ENCODE data around the gene MAML3.

The MAML3 gene

GRCh38 chr4:140046016-140046415, 108.0 kb downstream of the MAML3 start:
- no peak for DNase-seq (ENCODE audit: low read depth in 2 of 2)

DNA sequence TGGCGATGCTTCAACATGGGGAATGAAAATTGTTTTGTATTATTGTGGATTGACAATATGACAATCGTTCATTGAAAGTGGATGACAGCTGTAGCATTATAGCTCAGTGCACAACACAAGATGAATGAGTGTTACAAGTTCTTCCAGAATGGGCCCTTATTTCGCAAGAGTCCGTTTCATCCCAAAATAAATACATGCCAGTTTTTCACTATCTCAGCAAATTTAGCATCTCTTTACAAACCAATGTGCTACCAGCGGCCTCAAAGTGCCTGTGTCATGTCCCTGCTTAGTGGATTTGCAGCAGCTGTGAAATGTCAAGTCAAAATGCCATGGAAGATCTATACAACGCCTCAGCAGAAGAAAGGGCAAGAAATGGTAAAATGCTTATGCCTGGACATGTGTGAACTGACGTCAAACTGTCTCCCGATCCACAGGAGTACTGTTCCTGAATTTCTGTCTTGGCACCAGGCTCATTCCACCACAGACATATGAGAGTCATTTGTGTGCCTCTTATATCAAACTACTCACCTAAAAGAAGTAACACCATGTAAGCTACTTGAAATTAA, 109.6 kb downstream of the MAML3 start:
- no peak for DNase-seq (ENCODE audit: low read depth in 2 of 2)

DNA sequence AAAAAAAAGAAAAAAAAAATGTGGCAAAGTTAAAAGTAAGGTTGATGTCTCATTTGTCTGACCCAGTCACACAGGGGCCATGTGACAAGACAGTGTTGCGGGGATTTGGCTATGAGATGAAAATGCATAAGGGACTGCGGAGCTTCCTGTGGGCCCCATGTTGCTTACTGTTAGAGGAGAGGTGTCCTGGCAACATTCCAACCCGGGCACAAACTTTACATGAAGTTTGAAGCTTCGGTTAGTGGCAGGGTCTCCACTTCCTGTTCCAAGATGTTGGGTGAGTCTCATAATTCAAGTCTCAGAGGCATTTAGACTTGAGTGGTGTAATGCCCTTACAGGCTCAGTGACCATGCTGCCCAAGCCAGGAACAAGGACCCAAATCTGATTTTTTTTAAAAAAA, 111.3 kb downstream of the MAML3 start:
- DNase-seq (ENCODE audit: low read depth in 2 of 2), result no peak

- no peak for DNase-seq (ENCODE audit: low read depth in 2 of 2)
Observed at GRCh38 chr4:140038031-140038533, 115.9 kb downstream of the MAML3 start.

- DNase-seq (ENCODE audit: low read depth in 2 of 2), result peak; percentile 56 to 66
Observed at GRCh38 chr4:140037353-140038030, 116.5 kb downstream of the MAML3 start.

DNA sequence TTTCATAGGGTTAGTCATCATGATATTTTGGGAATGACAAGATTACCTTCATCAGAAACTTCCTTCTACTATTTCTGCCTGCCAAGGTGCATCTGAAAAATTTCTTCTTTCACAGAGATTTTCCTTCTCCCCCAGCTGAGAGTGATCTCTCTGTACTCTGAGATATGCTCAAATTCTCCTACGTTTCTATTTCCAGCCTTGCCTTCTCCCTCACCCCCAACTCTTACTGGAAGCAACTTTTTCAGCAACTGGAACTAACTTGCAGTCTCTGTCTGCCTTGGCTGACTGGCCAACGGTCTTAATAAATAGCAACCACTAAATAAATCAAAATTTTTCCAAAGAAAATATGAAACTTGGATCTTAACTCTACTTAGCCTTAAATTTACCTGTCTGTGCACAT, 122.3 kb downstream of the MAML3 start:
- DNase-seq (ENCODE audit: low read depth in 2 of 2), result no peak

- no peak for DNase-seq (ENCODE audit: low read depth in 2 of 2)
Observed at GRCh38 chr4:140031061-140031460, 122.9 kb downstream of the MAML3 start.

GRCh38 chr4:140028676-140029517, 125.1 kb downstream of the MAML3 start:
- no peak for DNase-seq (ENCODE audit: low read depth in 2 of 2)

DNA sequence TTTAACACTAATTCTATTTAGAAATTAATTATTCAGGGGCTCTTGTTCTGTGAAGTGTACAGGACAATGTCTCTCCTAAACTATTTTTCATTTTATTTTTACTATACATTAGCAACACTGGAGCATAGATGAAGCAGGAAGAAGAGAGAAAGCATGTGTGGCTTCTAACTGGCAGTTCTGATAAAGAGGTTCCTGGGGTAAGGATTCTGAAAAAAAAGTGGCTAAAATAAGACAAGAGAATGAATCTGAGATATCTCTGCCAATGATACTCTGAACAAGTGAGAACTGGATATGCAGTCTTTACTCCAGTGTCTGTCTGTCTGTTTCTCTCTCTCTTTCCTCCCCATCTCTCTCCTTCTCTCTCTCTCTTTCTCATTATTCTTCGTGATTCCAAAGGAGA, 125.9 kb downstream of the MAML3 start:
- no peak for DNase-seq (ENCODE audit: low read depth in 2 of 2)

DNA sequence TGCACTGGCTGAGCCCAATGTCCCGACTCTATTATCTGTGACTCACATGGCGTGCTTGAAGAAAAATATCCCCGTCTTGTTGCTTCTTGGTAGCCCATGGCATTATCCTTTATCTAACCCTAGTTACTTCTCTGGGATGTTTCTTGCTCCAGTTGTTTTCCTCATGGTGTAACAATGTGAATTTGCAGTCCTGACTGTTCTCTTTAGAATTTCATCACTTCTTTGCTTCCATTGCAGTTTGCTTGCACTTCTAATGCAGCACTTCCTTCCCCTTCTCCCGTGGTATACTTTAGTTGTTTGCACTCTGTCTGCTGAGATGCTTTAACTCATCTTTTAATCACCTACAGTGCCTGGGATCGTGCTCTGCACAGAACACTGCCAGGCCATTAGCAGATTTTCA, 126.9 kb downstream of the MAML3 start:
- no peak for DNase-seq (ENCODE audit: low read depth in 2 of 2)

- DNase-seq (ENCODE audit: low read depth in 2 of 2), result no peak
Observed at GRCh38 chr4:140025470-140025869, 128.5 kb downstream of the MAML3 start.

- DNase-seq (ENCODE audit: low read depth in 2 of 2), result no peak
Observed at GRCh38 chr4:140020457-140021361, 133.3 kb downstream of the MAML3 start.

- no peak for DNase-seq (ENCODE audit: low read depth in 2 of 2)
Observed at GRCh38 chr4:140019619-140020347, 134.2 kb downstream of the MAML3 start.

DNA sequence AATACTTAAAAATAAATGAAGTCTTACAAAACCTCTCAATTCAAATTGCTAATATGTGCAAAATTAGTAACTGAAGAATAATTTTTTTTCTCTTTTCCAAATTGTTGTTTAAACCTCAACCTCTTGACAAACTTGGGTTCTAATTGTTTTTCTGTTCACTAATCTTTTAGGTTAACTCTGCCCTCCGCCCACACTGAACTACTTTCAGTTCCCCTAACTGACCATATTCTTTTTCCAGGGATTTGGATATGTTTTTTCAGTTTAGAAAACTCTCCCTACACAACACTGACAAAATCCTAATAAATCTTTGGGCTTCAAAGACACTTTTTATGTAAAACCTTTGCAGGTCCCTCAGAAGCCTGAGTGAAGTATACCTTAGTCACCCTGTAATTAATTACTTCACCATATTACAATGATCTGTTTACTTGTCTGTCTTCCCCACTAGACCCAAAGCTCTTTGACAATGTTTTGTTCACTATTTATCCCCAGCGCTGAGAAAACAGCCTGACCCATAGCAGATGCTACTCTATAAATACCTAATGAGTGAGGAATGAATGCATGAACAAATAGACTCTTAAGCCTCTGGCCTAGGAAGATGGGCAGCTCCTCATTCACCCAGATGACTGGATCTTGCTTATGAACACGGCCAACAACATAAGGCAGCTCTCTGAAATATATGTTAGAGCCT, 134.9 kb downstream of the MAML3 start:
- DNase-seq (ENCODE audit: low read depth in 2 of 2), result no peak

GRCh38 chr4:140014284-140014683, 139.7 kb downstream of the MAML3 start:
- no peak for DNase-seq (ENCODE audit: low read depth in 2 of 2)

GRCh38 chr4:140012688-140013486, 141.1 kb downstream of the MAML3 start:
- DNase-seq (ENCODE audit: low read depth in 2 of 2), result peak; percentile 37 to 44

- DNase-seq (ENCODE audit: low read depth in 2 of 2), result no peak
Observed at GRCh38 chr4:140005699-140006098, 148.3 kb downstream of the MAML3 start.

DNA sequence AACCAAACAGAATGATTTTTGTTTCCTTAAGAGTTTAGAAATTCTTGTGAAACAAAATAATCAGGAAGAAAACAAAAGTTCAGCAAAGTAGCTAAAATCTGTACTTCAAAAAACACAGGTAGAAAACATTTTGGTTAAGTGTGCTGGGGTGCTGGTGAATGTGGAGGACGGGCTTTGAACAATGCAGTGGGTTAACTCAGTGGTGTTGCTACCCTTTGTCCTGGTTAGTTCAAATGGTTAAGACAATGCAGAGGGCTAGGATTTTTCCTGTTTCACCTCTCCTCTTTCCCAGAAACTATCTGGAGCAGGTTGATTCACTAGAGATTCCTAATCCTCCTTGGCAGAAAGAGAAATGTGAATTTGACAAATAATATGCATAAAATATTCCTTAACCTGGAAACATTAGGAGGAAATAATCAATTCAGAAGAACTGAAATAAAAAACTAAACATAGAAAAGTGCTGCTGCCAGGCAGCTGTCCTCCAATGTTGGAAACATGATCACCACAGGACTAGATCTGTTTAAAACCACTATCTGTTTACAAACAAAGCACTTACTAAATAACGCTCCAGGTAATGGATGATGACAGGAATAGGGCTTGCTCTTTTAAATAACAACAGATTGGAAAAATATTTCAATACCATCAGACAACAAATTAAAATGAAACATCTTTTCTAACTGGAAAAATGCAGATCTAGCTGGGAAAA, 148.9 kb downstream of the MAML3 start:
- DNase-seq (ENCODE audit: low read depth in 2 of 2), result no peak

DNA sequence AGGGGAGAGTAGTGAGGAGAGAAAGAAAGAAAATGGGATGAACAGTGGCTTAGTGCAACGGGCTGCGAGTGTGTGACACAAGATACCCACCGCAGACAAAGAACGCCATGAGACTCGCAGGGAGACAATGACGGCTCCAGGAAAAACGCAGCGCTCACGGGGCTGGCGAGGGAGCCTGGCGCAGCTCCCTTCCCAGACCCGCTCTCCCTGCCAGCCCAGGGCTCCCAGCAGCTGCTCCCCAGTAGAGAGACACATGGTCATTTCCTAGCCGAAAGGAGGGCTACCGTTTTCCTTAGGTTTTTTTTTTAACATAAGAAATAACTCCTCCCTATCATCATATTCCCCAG, 149.5 kb downstream of the MAML3 start:
- peak in 1 of 2 experiments; percentile 10 for DNase-seq (ENCODE audit: low read depth in 2 of 2)

Measured in fibroblast of skin of left biceps (primary cell).